ENCODE measurements around the gene PDIK1L. TPM values are rescaled to one million over a fixed set of nuclear protein-coding genes. Genes with fewer than 3 reads are reported as not detected.
A peak's percentile ranks its signal among the peaks of the same experiment; 100 is the strongest.

The PDIK1L gene
- 5.6 TPM for polyA plus RNA-seq (ENCODE audit: insufficient read length)

DNA sequence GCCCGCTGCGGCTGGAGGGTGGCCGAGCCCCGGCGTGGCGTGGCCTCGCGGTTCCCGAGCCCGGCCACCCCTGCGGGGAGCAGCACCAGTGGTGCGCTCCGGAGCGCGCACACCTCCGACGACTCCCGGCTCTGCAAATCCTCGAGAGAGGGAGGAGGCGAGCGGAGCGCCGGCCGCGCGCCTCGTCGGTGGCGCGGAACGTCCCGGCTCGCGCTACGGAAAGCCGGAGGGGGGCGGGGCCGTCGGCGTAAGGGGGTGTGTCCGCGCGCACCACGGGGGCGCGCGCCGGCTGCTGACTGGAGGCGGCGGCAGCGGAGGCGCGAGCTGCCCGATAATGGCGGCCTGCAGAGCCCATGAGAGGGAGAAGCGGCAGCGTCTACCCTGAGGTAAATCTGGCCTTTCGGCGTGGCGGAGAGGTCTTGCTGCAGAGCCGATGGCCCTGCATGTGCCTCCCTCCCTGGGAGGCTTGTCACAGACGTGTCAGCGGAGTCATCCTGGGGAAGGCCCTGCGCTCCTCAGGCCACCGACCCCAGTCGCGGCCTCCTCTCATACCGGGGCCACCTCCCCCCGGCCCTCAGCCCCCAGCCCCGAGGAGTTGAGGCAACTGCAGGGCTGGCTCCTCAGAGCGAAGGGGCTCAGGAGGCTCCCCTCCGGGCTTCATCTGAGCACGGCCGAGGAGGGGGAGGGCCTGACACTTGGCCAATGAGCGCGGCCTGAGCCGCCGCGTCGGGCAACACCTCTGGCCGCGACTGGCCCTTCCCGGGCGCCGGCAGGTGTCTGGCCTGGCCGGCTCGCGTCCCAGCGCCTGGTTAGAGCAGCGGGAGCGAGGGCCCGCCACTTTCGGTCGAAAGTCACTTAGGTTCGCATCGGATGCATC lies at the start of gene PDIK1L:
Gene PDIK1L, plus strand, starts transcription at position 295 of the 877 bp plus-strand sequence. CDS start 2,485 bp downstream, outside the sequence.
- peak; percentile 98 for DNase-seq

DNA sequence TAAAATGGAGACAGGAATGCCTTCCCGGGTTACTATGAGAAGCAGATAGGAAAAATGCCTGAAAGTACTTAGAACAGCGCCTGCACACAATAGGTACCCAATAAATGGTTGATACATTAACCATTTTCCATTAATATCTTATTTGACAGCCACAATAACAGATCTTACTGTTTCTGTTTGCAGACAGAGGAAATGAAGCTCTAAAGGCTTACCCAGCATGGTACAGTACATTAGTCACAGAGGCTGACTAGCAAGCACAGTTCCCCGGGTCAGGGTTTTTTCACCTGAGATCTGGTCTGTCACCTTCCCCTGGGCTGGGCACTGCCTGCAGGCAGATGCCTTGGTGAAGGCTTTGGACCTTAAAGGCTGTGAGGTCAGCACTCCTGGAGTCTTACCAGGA lies 47.1 kb upstream of the PDIK1L start:
- DNase-seq: no peak

DNA sequence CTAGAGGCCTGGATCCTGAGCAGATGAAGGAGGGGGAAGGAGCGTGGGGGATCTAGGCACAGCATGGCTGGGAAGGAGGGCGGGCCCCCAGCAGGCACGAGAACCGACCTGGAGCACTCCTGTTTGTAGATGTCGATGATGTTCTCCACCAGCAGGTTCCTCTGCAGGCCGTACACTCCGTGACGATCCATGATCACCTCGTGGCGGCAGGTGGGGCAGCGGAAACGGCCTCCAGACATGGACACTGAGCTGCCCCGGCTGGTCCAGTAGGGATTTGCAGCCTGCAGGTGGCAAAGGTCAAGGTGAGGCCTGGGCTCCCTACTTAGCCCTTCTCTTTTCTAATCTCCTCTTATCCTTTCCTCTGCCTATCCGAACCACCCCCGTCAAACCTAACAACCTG lies 45.5 kb upstream of the PDIK1L start:
- DNase-seq: no peak

DNA sequence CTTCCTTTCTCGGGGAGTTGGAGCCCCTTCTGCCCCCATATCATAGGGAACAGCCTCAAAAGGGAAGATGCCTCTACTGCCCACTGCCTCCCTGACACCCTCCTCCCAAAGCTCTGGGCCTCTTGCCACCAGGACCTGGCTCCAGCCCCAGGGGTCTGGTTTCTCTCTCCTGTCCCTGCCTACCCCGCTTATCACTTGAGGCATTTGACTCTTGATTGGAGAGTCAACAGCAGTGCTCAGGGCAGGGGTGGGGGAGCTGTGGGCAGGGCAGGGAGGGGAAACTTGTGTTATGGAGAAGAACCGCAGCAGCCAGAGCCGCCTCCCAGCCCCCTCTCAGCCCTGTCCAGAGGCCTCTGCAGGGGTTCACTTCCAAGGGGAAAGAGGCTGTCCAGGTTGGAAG lies 44.8 kb upstream of the PDIK1L start:
- DNase-seq: no peak

DNA sequence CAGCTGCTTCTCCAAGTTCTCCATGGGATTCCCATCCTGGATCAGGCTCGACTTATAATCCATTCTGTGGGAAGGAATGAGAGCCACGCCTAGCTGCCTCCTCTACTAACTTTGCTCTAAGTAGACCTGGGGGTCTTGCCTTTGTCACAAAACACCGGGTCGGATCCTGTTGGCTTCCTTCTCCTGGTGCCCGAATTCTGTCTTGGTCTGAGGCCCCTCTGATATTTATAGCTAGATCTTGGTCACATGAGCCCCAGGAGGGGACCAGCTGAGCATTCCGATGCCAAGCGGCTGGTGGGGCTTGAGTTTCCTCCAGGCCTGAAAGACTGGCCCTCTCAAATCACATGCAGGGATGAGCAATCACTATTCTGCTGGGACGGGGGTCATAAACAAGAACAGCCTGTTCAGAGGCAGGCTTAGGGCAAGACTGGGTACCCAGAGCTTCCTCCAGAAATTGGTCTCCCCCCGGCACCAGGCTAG lies 44.2 kb upstream of the PDIK1L start, which contains the start of gene TRIM63:
Gene TRIM63, minus strand, starts transcription at position 199 of the 480 bp plus-strand sequence. Its CDS starts 136 bp downstream, at position 63.
- DNase-seq: no peak

DNA sequence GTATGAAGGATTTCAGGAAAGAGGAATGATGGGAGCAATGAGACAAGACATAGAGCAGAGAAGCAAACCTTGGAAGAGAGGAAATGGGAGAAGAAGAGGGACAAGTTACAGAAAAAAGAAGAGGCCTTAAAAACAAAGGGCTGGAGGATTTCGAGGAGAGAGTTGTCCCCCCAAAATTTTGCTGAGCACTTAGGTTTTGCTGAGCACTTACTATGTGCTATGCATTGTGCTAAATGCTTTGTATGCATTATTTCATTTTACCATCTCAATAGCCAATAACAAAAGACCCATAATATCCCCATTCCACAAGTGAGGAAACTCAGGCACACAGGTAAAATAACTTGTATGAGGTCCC lies 41.7 kb upstream of the PDIK1L start:
- no peak for DNase-seq

DNA sequence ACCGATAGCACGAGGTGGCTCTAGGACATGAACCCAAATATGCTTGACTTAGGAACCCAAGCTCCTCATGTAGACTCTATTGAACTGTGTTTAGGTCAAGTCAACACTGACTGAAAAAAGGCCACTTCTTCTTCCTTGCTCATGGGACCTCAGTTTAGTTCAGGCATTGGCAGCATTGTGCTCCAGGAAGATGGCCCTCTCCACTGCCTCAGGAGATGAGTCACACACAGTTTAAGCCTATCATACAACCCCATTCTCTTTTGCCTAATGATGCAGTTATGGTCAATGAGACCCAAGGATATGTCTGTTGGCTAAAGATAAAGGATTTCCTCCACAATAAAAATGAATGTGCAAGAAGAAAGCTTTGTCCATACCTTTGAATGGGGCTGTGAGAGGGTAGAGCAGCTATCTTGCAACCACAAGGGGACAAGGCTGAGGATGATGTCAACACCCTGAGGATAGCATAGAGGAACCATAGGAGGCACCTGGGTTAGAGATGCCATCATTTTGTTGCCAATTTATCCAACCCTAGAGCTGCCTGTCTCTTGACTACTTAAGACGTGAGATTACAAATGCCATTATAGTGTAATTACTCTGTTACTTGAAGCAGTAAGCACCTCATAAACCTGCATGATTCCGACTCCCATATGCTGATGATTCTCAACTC lies 41.2 kb upstream of the PDIK1L start:
- no peak for DNase-seq

DNA sequence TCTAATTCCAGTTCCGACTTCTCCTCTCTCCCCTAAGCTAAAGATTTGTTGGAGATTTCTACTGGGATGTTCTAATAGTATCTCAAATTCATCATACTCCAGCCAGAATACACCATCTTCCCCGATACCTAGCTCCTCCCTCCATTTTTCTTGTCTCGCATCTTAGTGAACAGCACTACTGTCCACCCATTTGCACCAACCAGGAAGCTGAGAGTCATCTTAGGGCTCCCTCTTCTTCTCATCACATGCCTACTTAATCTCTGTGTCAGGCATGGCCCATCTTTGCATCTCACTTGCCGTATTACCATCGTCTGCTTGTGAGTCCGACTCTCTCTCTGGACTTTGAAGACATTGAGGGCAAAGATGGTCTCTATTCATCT lies 40.7 kb upstream of the PDIK1L start:
- DNase-seq: no peak

DNA sequence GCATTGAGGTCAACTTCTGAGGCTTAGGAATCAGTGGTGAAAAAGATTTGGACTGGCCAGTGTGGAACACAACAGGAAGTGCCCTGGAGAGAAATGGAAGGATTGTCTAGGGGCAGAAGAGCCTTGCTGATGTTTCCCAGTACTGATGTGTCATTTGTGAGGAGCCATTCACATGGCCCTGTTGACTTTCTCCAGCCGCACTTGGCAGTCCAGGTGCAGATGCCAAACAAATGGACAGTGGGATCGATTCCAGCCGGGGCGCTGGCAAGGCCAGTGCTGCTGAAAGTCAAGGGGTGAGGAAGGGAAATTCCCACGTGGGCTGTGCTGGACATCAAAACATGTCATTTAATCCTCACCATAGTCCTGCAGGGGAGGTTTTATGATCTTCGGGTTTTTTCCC lies 39.3 kb upstream of the PDIK1L start:
- no peak for DNase-seq

DNA sequence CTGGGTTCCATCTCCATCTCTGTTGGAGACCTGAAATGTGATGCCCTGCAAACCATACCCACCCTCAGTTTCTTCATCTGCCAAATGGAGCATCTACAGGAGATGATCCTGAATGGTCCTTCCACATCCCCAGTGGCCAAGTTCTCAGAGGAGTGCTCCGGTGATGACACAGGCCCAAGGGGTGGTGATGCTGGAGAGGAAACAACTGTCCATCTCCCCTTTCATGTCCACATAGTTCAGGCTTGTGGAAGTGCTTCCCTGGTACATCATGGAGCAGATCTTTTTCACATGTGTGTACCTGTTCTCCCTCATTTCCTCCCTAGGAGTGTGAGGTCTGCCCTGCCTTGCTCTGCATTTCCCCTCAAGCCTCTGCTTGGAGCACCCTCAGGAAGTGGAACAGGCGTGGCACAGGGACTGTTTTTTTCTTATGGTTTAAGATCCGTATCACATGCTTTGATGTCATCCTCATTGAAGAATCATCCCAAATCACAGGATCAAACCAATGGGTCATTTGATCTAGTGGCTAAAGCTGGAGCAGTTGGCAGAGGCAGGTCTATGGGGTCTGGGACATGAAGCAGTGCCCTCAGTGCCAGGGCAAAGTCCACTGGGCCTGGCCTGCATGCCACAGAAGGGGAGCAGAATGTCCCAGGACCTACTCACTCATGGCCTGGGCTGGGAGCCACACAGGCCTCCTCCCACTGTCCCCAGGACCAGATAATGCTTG lies 36.0 kb upstream of the PDIK1L start:
- DNase-seq: no peak

DNA sequence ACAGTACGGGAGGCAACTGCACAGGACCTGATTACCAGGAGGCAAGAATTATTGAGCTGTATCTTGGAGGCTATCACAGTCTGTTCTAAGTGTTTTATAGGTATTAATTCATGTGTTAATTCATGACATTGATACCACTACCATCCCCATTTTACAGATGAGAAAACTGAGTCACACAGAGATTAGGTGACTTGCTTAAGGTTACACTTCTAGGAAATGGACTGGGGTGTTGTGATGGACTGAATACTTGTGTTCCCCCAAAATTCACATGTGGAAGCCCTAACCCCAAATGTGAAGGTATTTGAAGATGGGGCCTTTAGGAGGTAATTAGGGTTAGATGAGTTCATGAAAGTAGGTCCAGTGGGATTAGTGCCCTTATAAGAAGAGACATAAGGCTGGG lies 34.1 kb upstream of the PDIK1L start:
- no peak for DNase-seq

DNA sequence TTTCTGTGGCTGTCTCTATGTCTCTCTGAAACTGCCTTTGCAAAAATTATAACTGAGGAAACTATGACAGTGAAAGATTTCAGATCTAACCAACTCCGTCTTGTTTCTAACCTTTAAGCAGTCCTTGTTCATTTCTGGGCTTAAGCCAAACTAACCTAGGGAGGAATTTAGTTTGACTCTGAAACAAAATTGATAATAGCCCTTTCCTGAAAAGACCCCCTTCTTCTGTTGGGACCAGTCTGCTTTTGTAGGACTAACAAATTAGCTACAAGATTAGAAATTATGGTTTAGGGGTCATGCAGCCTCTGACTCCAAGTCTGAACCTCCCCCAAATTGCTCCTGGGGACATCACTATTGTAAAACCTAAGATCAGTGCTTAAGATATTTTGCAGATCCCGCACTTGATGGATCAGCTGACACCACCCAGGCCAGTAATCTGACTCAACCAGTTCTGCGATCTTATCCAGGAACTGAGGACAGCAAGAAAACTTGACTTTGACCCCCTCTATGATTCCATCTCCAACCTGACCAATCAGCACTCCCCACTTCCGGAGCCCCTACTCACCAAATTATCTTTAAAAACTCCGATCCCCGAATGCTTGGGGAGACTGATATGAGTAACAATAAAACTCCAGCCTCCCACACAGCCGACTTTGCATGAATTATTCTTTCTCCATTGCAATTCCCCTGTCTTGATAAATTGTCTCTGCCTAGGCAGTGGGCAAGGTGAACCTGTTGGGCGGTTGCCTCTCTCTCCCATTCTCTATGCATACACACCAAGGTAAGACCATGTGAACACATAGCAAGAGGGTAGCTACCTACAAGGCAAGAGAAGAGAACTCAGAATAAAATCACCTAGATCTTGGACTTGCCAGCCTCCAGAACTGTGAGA lies 33.1 kb upstream of the PDIK1L start:
- DNase-seq: no peak

DNA sequence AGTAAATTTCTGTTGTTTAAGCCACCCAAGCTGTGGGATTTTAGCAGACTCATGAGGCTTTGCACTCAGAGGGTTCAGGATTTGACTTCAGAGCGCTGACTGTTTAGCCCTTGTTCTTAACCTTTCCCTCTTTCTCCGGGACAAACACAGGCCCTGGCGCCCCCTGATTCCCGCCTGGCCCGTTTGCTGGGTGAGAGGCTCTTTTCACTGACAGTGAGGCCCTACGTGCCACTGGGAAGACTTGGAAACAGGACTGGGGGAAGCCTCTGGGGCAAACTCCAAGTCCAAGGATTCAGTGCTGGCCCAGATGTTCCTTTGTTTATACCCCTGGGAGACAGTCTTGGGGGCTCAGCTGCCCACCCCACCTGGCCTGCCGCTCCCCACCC lies 32.5 kb upstream of the PDIK1L start:
- no peak for DNase-seq

DNA sequence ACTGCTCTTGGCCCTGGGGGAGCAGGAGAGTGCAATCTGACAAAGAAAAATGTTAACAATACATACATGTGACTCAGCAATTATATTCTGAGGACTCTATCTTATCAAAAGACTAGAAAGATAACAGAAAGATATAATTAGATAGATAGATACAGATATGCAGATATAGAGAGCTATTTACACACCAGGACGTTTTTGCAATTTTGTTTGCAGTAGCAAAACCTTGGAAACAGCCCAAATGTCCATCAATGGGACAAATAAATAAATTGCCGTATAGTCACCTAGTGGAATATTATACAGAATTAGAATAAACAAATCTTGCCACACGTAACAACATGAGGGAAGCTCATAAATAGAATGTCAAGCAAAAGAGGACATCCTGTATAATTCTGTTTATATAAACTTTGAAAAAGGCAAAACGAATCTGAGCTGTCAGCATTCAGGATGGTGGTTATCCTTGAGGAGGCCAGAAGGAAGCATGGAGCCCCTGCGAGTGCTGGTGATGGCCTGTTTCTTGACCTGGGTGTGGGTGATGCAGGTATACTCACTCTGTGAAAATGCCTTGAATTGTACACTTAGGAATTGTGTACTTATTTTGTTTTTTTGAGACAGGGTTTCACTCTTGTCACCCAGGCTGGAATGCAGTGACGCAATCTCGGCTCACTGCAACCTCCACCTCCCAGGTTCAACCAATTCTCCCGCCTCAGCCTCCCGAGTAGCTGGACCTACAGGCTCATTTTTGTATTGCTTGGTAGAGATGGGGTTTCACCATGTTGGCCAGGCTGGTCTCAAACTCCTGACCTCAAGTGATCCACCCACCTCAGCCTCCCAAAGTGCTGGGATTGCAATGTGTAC lies 31.4 kb upstream of the PDIK1L start:
- no peak for DNase-seq

DNA sequence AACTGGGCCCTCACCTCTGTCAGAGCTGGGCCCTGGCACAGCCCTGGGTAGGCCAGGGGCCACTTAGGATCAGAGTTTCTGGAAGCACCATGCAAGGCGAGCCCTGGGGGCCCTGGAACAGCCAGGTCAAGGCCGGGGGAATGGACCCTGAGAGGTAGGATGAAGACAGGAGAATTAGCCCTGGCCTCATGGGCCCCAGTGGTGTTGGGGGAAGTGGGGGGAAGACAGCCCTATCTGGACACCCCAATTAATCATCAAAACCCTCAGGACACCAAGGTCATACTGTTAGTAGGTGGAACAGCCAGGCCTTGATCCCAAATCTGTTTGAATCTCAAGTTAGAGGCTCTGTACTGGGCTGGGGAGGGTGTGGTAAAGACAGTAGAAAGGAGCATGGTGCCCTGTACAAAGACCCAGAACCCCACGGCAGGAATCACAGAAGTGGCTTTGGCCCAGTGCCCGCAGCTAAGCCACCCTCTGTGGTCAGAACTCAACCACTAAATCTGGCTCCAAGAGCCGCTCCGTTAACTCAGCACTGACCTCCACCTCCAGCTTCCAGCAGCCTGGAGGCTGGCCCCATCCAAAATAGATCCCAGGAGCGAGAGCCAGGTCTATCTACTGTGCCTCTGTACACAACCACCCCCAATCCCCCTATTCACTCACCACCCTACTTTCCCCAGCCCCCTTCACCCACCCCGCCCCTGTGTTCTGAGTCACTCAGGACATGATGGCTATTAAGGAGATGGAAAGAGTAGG lies 30.2 kb upstream of the PDIK1L start:
- no peak for DNase-seq

DNA sequence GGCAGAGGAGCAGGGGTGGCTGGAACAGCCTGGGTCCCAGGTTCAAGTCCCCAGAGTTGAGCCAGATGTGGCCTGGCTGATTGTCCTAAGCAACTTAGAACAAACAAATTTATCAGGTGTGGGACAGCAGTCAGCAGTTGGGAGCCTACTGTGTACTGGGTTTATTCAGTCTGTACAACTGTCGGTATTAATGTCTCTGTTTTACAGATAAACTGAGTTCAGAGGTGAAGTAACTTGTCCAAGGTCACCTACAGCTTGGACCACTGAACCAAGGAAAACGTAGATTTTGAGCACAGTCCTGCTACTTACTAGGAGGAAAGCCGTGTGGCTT lies 29.6 kb upstream of the PDIK1L start:
- no peak for DNase-seq

DNA sequence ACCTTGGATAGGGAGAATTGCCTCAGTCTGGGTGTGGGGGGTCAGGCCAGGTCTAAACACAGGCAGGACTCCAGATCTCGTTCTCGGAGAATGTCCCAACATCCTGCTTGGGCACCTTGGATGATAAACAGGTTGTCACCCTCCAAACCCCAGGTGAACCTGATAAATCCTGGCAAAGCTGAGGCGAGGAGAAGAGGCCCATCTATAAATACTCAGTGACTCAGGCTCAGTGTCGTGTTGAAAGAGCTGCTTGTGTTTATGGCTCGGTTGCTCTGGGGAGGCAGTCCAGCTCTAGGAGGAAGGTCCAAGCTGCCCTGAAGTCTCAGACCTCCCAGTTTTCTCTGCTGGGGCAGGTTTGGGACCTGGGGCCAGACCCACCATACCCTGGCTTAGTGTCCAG lies 28.4 kb upstream of the PDIK1L start:
- DNase-seq: no peak

DNA sequence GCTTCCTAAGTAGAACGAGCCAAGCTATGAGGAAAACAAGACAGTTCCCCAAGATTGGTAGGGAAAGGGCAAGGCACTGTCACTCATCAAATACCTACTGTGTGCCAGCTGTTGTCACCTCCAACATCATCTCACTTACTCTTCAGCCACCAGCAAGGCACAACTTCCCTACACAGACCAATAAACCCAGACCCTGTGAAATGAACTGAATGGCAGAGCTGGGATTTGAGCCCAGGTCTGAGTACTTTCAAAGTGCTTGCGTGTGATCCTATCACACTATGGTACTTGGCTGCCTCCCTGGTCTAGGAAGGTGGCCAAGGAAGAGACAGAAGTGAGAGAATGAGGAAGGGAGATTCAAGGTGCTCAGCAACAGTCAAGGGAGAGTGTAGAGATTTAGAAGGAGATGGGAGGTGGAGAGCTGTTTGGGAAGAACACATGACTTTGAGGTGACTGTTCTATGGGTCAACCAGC lies 27.5 kb upstream of the PDIK1L start:
- DNase-seq: no peak

DNA sequence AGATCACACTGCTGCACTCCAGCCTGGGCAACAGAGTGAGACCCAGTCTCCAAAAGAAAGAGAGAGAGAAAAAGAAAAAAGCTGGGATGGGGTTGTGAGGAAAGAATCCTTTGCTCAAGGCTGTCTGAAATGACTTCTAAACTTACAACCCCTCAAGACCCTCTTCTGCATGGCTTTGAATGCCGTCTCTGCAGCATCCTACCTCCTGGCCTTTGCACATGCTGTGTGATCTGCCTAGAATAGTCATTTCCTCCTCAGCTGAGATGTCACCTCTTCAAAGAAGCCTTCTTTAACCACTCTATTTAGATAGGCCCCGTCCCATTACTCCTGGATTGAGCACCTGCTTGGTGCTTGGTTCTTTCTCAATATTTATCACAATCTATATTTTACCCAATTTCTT lies 26.8 kb upstream of the PDIK1L start:
- DNase-seq: no peak

DNA sequence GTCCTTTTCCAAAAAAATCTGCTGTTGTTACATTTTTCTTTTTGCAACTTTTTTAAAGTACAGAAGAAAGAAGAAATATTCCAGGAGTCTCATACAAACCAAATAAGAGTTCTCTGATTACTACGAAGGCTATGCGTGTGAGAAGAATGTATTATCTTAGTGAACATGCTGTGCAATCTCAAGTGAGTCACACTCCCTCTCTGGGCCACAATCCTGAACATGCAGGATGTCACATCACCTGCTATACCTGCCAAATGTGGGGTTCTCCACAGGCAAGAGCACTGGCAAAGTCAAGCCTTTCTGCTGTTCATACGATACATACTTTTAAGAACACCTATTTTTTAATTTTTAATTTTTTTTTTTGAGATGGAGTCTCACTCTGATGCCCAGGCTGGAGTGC lies 22.5 kb upstream of the PDIK1L start:
- no peak for DNase-seq

All from hindlimb muscle (tissue), 1 donor.